ENCODE results near the gene NID1. TPM values are rescaled to one million over a fixed set of nuclear protein-coding genes. Genes with fewer than 3 reads are reported as not detected.

Gene NID1
- total RNA-seq, 1 donor from 2014 or later = 107 TPM

DNA sequence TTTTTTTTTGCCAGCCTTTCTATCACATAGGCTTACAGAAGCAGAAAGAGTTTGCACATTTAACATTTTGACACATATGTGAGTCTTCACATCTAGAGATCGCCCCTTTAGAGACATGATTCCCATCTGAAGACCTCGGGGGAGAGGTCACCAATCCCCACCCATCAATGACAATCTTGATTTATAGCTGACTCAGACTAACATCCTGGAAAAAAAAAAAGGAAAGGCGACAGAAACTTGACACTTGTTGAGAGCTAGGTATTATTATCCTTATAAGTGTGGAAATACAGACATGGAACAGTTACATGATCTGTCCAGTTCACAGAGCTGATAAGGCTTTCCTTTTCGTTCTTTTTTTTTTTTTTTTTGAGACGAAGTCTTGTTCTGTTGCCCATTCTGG, 28.0 kb upstream of the NID1 start:
- Histone ChIP-seq H3K9ac (ENCODE audit: low read depth in 1 of 3, low read length in 3 of 3) (no peak overlapping the region), H3K4me3 (ENCODE audit: low read length in 3 of 3) (no peak overlapping the region), H3K4me1 (ENCODE audit: control insufficient read depth in 3 of 3, insufficient read depth in 3 of 3, low read length in 3 of 3) (no peaks in the 10 kb centered on the region), H3K36me3 (ENCODE audit: control insufficient read depth in 3 of 3, insufficient read depth in 3 of 3, low read length in 3 of 3) (no peaks in the 10 kb centered on the region), H3K27me3 (ENCODE audit: control insufficient read depth in 3 of 3, insufficient read depth in 3 of 3, low read length in 3 of 3) (peaks cover 0 to 2% (median 0%) of the 10 kb centered on the region in 3 donors), H3K27ac (ENCODE audit: low read depth, low read length) (no peak overlapping the region), H3K9me3 (ENCODE audit: control insufficient read depth in 3 of 3, low read length in 3 of 3) (peaks cover 0 to 3% (median 0%) of the 10 kb centered on the region in 3 donors)

DNA sequence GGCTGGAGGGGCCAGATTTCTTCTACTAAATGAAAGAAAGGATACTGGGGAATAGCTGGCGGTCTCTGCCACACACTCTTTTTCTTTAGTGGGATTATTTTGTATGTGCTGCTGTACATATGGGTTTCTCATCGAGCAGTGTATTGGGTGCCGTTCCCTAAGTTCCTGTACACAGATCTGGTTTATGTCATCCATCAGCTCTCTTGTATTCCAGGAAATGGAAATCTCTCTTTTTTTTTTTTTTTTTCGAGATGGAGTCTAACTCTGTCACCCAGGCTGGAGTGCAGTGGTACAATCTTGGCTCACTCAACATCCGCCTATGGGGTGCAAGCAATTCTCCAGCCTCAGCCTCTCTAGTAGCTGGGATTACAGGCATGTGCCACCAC, 27.0 kb upstream of the NID1 start:
- Histone ChIP-seq H3K27me3 (ENCODE audit: control insufficient read depth in 3 of 3, insufficient read depth in 3 of 3, low read length in 3 of 3) (peaks cover 0 to 5% (median 0%) of the 10 kb centered on the region in 3 donors), H3K9me3 (ENCODE audit: control insufficient read depth in 3 of 3, low read length in 3 of 3) (no peaks in the 10 kb centered on the region), H3K9ac (ENCODE audit: low read depth in 1 of 3, low read length in 3 of 3) (no peak overlapping the region), H3K4me1 (ENCODE audit: control insufficient read depth in 3 of 3, insufficient read depth in 3 of 3, low read length in 3 of 3) (no peaks in the 10 kb centered on the region), H3K36me3 (ENCODE audit: control insufficient read depth in 3 of 3, insufficient read depth in 3 of 3, low read length in 3 of 3) (no peaks in the 10 kb centered on the region), H3K27ac (ENCODE audit: low read depth, low read length) (no peak overlapping the region), H3K4me3 (ENCODE audit: low read length in 3 of 3) (no peak overlapping the region)

DNA sequence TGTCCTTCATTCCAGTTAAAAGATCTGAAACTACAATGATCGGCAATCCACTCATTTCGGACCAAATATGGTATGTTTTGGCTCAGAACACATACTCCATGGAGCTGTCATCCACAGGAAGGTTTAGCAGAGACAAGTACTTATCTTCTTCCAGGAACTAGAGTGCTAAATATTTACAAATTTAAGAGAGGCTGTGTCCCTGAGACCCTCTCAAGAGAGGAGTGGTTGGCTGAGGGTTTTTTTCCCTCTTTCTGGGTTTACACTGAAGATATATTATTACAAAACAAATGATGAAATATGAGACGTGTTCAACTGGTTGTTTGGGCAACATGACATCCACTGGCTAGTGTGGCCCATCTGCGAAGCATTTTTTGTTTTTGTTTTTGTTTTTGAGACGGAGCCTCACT, 25.9 kb upstream of the NID1 start:
- Histone ChIP-seq H3K4me3 (ENCODE audit: low read length in 3 of 3) (no peak overlapping the region), H3K27me3 (ENCODE audit: control insufficient read depth in 3 of 3, insufficient read depth in 3 of 3, low read length in 3 of 3) (peaks cover 0 to 5% (median 0%) of the 10 kb centered on the region in 3 donors), H3K9ac (ENCODE audit: low read depth in 1 of 3, low read length in 3 of 3) (no peak overlapping the region), H3K36me3 (ENCODE audit: control insufficient read depth in 3 of 3, insufficient read depth in 3 of 3, low read length in 3 of 3) (no peaks in the 10 kb centered on the region), H3K9me3 (ENCODE audit: control insufficient read depth in 3 of 3, low read length in 3 of 3) (no peaks in the 10 kb centered on the region), H3K4me1 (ENCODE audit: control insufficient read depth in 3 of 3, insufficient read depth in 3 of 3, low read length in 3 of 3) (no peaks in the 10 kb centered on the region), H3K27ac (ENCODE audit: low read depth, low read length) (no peak overlapping the region)

DNA sequence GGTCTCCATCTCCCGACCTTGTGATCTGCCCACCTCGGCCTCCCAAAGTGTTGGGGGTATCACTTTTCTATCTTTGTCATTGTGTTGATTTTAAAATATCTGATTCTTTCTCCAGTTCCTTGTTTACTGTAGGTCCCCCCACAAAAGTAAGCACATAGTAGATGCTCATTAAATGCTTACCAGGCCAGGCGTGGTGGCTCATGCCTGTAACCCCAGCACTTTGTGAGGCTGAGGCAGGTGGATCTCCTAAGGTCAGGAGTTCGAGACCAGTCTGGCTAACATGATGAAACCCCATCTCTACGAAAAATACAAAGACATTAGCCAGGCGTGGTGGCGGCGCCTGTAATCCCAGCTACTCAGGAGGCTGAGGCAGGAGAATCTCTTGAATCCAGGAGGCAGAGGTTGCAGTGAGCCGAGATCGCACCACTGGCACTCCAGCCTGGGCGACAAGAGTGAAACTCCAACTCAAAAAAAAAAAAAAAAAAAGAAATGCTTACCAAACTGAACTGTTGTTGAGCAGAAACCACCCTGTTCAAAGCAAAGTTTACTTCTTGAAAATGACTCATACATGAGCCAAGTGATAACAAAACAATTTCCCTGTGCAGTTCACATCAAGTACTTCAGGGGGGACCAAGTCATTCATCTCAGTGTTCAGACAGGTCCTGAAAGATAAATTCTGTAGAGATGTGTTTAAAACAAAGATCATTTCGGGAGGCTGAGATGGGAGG, 24.3 kb upstream of the NID1 start:
- Histone ChIP-seq H3K9ac (ENCODE audit: low read depth in 1 of 3, low read length in 3 of 3) (no peak overlapping the region), H3K4me3 (ENCODE audit: low read length in 3 of 3) (no peak overlapping the region), H3K27ac (ENCODE audit: low read depth, low read length) (no peak overlapping the region), H3K4me1 (ENCODE audit: control insufficient read depth in 3 of 3, insufficient read depth in 3 of 3, low read length in 3 of 3) (no peaks in the 10 kb centered on the region), H3K36me3 (ENCODE audit: control insufficient read depth in 3 of 3, insufficient read depth in 3 of 3, low read length in 3 of 3) (no peaks in the 10 kb centered on the region), H3K27me3 (ENCODE audit: control insufficient read depth in 3 of 3, insufficient read depth in 3 of 3, low read length in 3 of 3) (peaks cover 0 to 5% (median 0%) of the 10 kb centered on the region in 3 donors), H3K9me3 (ENCODE audit: control insufficient read depth in 3 of 3, low read length in 3 of 3) (no peaks in the 10 kb centered on the region)

DNA sequence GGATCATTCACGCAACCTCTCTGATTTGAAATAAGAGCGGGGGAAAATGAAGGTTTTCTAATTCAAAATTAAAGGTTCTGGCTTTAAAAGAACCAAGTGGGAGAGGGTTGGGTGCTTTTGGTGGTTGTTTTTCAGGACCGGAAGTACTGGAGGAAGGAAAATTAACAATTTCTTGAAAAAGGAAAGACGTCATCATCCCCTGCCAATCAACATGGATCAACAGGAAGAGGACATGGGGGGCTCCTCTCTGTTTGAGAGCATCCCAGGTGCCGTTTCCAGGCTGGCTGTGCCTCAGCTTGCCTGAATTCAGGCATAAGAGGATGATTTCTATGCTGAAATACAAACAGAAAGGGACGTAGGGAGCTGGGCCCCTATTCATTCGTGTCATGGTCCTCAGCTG, 21.6 kb upstream of the NID1 start:
- H3K27ac ChIP-seq (ENCODE audit: low read depth, low read length) = no peak overlapping the region
- no peak overlapping the region for H3K9ac ChIP-seq (ENCODE audit: low read depth in 1 of 3, low read length in 3 of 3)
- H3K36me3 ChIP-seq (ENCODE audit: control insufficient read depth in 3 of 3, insufficient read depth in 3 of 3, low read length in 3 of 3) = no peaks in the 10 kb centered on the region
- H3K4me3 ChIP-seq (ENCODE audit: low read length in 3 of 3) = no peak overlapping the region
- H3K27me3 ChIP-seq (ENCODE audit: control insufficient read depth in 3 of 3, insufficient read depth in 3 of 3, low read length in 3 of 3) = peaks cover 0 to 5% (median 0%) of the 10 kb centered on the region in 3 donors
- no peaks in the 10 kb centered on the region for H3K9me3 ChIP-seq (ENCODE audit: control insufficient read depth in 3 of 3, low read length in 3 of 3)
- no peaks in the 10 kb centered on the region for H3K4me1 ChIP-seq (ENCODE audit: control insufficient read depth in 3 of 3, insufficient read depth in 3 of 3, low read length in 3 of 3)

DNA sequence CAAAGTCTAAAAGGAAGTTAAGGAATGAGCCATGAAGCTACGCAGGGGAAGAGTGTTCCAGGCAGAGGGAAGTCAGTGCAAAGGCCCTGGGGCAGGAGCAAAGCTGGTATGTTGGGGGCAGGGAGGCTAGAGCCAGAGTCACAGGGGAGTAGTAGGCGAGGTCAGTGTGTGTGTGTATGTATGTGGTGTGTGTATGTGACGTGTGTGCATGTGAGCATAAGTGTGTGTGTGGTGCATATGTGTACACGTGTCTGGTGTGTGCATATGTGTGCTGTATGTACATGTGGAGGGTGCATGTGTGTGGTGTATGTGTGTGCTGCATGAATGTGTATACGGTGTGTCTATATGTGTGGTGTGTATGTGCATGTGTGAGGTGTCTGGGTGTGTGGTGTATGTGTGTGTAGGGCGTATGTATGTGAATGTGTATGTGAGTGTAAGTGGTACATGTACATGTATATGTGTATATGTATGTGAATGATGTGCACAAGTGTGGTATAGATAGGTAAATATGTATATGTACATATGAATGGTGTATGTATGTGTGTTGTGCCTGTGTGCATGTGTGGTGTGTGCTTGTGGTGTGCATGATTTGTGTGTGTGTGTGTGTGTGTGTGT, 20.8 kb upstream of the NID1 start:
- no peak overlapping the region for H3K9ac ChIP-seq (ENCODE audit: low read depth in 1 of 3, low read length in 3 of 3)
- peaks cover 0 to 5% (median 0%) of the 10 kb centered on the region in 3 donors for H3K27me3 ChIP-seq (ENCODE audit: control insufficient read depth in 3 of 3, insufficient read depth in 3 of 3, low read length in 3 of 3)
- H3K36me3 ChIP-seq (ENCODE audit: control insufficient read depth in 3 of 3, insufficient read depth in 3 of 3, low read length in 3 of 3) = no peaks in the 10 kb centered on the region
- no peaks in the 10 kb centered on the region for H3K9me3 ChIP-seq (ENCODE audit: control insufficient read depth in 3 of 3, low read length in 3 of 3)
- no peak overlapping the region for H3K27ac ChIP-seq (ENCODE audit: low read depth, low read length)
- H3K4me1 ChIP-seq (ENCODE audit: control insufficient read depth in 3 of 3, insufficient read depth in 3 of 3, low read length in 3 of 3) = no peaks in the 10 kb centered on the region
- no peak overlapping the region for H3K4me3 ChIP-seq (ENCODE audit: low read length in 3 of 3)

DNA sequence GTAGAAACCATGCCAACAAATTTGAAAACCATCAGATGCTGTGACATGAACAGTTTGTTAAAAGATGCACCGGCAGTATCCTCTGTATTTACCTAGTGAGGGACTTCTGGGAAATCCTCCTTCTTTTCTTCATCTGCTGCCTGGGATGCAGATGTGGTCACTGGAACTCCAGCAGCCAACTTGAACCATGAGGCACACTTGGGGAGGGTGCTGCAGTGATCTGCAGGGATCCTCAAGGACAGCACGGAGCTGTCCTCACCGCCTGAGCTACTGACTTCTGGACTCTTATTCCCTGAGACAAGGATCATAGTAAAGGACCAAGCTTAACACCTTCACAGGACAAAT, 19.5 kb upstream of the NID1 start:
- Histone ChIP-seq H3K27me3 (ENCODE audit: control insufficient read depth in 3 of 3, insufficient read depth in 3 of 3, low read length in 3 of 3) (peaks cover 0 to 5% (median 0%) of the 10 kb centered on the region in 3 donors), H3K36me3 (ENCODE audit: control insufficient read depth in 3 of 3, insufficient read depth in 3 of 3, low read length in 3 of 3) (no peaks in the 10 kb centered on the region), H3K9me3 (ENCODE audit: control insufficient read depth in 3 of 3, low read length in 3 of 3) (no peaks in the 10 kb centered on the region), H3K27ac (ENCODE audit: low read depth, low read length) (no peak overlapping the region), H3K9ac (ENCODE audit: low read depth in 1 of 3, low read length in 3 of 3) (no peak overlapping the region), H3K4me1 (ENCODE audit: control insufficient read depth in 3 of 3, insufficient read depth in 3 of 3, low read length in 3 of 3) (no peaks in the 10 kb centered on the region), H3K4me3 (ENCODE audit: low read length in 3 of 3) (no peak overlapping the region)

DNA sequence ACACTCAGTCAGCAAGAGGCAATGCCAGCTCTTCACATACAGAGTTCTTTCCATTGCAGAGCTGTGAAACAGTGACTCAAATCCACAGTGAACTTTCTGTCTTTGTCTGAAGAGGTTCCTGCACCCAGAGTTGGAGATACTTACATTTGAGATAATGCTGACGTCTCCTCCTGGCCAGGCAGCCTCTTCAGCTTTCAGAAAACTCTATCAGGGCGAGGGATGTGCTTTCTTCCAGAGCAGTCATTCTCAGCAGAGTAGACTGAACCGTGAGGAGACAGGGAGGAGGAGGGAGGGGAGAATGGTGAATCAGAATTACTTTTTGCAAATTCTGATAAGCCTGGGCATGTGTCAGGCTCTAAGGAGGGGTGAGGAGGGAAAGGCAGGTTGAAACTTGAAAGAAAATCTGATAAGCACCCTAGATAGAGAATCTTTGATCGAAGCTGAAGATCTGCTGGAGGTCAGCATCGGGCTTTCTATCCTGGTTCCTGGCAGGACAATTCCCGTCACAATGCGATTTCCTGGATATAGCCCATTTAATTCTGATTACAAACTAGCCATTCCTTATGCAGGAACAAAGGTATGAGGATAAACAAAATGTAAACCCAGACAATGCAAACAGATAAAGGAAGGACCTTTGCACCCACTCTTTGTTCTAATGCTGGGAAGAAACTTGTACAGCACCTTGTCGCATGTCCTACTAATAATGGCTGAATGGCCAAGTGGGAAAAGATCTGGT, 18.9 kb upstream of the NID1 start:
- no peaks in the 10 kb centered on the region for H3K36me3 ChIP-seq (ENCODE audit: control insufficient read depth in 3 of 3, insufficient read depth in 3 of 3, low read length in 3 of 3)
- no peak overlapping the region for H3K9ac ChIP-seq (ENCODE audit: low read depth in 1 of 3, low read length in 3 of 3)
- no peaks in the 10 kb centered on the region for H3K4me1 ChIP-seq (ENCODE audit: control insufficient read depth in 3 of 3, insufficient read depth in 3 of 3, low read length in 3 of 3)
- no peak overlapping the region for H3K4me3 ChIP-seq (ENCODE audit: low read length in 3 of 3)
- no peaks in the 10 kb centered on the region for H3K9me3 ChIP-seq (ENCODE audit: control insufficient read depth in 3 of 3, low read length in 3 of 3)
- no peak overlapping the region for H3K27ac ChIP-seq (ENCODE audit: low read depth, low read length)
- H3K27me3 ChIP-seq (ENCODE audit: control insufficient read depth in 3 of 3, insufficient read depth in 3 of 3, low read length in 3 of 3) = peaks cover 0 to 5% (median 0%) of the 10 kb centered on the region in 3 donors

DNA sequence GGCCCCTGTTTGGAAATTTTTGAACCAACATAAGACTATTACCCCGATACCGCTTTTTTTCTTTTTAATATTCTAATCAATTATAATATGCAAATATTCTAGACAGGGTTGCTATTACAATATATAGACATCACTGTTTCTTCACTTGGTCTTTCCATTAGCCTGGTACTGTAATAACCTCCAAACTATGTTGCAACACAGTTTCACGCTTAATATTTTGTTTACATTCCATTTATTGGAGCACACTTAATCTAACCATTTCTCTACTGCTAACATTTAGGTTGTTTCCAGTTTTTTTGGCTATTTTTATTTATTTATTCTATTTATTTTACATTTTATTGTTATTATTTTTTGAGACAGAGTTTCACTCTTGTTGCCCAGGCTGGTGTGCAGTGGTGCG, 17.6 kb upstream of the NID1 start:
- Histone ChIP-seq H3K4me1 (ENCODE audit: control insufficient read depth in 3 of 3, insufficient read depth in 3 of 3, low read length in 3 of 3) (no peaks in the 10 kb centered on the region), H3K9ac (ENCODE audit: low read depth in 1 of 3, low read length in 3 of 3) (no peak overlapping the region), H3K36me3 (ENCODE audit: control insufficient read depth in 3 of 3, insufficient read depth in 3 of 3, low read length in 3 of 3) (no peaks in the 10 kb centered on the region), H3K27me3 (ENCODE audit: control insufficient read depth in 3 of 3, insufficient read depth in 3 of 3, low read length in 3 of 3) (no peaks in the 10 kb centered on the region), H3K27ac (ENCODE audit: low read depth, low read length) (no peak overlapping the region), H3K9me3 (ENCODE audit: control insufficient read depth in 3 of 3, low read length in 3 of 3) (no peaks in the 10 kb centered on the region), H3K4me3 (ENCODE audit: low read length in 3 of 3) (no peak overlapping the region)

DNA sequence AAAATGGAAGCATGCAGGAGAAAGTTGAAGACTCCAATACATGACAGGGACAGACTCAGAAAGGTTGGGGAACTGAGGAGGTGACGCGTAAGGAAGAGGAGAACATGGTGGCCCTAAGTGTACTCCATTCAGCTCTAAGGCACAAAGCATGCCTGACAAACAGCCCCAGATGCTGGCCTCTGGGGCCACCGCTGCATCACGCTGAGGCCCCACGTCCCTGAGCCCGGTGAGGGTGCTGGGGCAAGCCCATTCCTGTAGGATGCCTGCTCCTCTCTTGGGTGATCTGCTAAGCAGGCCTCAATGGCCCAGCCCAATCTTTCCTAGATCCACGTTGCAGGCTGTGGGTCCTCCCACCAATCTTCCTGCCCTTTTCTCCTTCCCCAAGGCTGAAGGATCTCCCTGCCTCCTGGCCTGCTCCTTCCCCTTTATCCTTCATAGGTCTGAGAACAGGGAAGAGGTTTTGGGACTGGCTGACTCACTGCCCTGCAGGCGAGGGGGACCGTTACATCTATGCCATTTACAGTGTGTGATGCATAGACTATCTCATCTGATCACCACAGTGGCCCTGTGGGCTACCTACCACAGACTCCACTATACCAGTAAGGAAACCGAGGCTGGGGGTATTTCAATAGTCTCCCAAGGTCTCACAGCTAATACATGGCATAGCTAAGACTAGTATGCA, 16.8 kb upstream of the NID1 start:
- no peak overlapping the region for H3K9ac ChIP-seq (ENCODE audit: low read depth in 1 of 3, low read length in 3 of 3)
- no peak overlapping the region for H3K27ac ChIP-seq (ENCODE audit: low read depth, low read length)
- no peaks in the 10 kb centered on the region for H3K4me1 ChIP-seq (ENCODE audit: control insufficient read depth in 3 of 3, insufficient read depth in 3 of 3, low read length in 3 of 3)
- no peaks in the 10 kb centered on the region for H3K9me3 ChIP-seq (ENCODE audit: control insufficient read depth in 3 of 3, low read length in 3 of 3)
- H3K4me3 ChIP-seq (ENCODE audit: low read length in 3 of 3) = no peak overlapping the region
- H3K36me3 ChIP-seq (ENCODE audit: control insufficient read depth in 3 of 3, insufficient read depth in 3 of 3, low read length in 3 of 3) = no peaks in the 10 kb centered on the region
- no peaks in the 10 kb centered on the region for H3K27me3 ChIP-seq (ENCODE audit: control insufficient read depth in 3 of 3, insufficient read depth in 3 of 3, low read length in 3 of 3)
